Stimulated activated CD4-positive, alpha-beta T cell treated with anti-CD3 and anti-CD28 coated beads, Interleukin-12 subunit alpha, Interleukin-12 subunit beta, amount 100 ng/mL, for 48 hours (primary cell): ENCODE measurements around the gene DYRK1A.
"Not testable (repeated sequence)": the region's sequence is repeated elsewhere in the genome, so short reads cannot be mapped to it uniquely, and the experiment has no call there.

Experiments used
- DNase-seq, 3 donors: peaks; one replicate each; pipeline ENCODE4 v3.0.0-alpha.2; 2020; ENCODE audit warnings: low read depth in 2 of 3, low spot score in 1 of 3

Gene DYRK1A

GRCh38 chr21:37547615-37548200 lies 181.1 kb downstream of the DYRK1A start:
- DNase-seq = no peak

DNA sequence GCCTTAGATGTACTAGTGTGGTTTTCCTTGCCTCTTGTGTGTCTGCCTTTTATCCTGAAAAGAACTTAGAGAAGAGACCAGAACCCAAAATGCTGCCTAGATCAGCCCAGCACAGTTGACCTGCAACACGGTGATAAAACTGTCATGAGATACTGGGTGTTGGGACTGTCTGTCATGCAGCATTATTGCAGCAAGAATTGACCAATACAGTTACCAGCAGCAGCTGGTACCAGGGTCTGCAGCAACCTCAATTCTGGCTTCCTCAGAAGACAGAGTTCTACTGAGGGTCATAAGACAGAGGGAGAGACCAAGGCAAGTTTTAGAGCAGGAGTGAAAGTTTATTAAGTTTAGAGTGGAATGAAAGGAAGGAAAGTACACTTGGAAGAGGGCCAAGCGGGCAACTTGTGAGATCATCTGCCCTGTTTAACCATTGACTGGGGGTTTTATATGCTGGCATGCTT lies 182.0 kb downstream of the DYRK1A start:
- no peak for DNase-seq

DNA sequence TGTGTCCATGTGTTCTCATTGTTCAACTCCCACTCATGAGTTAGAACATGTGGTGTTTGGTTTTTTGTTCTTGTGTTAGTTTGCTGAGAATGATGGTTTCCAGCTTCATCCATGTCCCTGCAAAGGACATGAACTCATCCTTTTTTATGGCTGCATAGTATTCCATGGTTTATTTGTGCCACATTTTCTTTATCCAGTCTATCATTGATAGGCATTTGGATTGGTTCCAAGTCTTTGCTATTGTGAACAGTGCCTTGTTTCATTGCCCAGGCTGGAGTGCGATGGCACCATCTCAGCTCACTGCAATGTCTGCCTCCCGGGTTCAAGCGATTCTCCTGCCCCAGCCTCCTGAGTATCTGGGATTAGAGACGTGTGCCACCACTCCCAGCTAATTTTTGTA lies 183.2 kb downstream of the DYRK1A start:
- not testable (repeated sequence) for DNase-seq

- DNase-seq = no peak
Measured at GRCh38 chr21:37550157-37550556, 183.6 kb downstream of the DYRK1A start.

GRCh38 chr21:37550618-37551330 lies 184.2 kb downstream of the DYRK1A start:
- DNase-seq = no peak

DNA sequence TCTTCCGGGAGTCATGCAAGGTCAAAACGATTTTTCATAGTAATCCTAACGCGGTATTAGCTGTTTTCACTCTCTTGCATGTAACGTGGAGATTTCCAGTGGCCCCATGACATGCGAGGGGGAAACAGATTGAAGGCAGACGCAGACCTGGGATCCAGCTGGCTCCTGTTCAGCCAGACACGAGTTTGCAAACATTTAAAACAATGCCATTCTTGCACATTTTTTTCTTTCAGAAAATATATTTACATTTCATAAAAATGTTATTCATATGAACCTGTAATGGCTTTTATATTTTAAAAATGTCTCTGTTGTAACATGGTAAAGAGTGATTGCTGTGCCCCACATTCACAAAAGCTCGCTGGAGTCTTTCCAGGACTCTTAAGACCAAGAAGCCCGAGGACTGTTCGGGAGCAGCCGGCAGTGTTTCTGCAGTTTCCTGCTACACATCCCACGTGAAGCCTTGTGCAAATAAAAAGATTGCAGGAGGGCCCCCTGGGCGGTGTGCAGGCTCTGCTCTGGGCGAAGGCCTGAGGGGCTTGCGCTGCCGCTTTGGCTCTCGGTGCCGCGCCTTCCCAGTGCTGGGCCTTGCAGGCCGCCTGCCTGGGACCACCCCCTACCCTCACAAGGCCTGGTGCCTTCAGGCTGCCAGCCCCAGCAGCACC lies 184.9 kb downstream of the DYRK1A start:
- no peak for DNase-seq

GRCh38 chr21:37551993-37552355 lies 185.4 kb downstream of the DYRK1A start:
- no peak for DNase-seq

DNA sequence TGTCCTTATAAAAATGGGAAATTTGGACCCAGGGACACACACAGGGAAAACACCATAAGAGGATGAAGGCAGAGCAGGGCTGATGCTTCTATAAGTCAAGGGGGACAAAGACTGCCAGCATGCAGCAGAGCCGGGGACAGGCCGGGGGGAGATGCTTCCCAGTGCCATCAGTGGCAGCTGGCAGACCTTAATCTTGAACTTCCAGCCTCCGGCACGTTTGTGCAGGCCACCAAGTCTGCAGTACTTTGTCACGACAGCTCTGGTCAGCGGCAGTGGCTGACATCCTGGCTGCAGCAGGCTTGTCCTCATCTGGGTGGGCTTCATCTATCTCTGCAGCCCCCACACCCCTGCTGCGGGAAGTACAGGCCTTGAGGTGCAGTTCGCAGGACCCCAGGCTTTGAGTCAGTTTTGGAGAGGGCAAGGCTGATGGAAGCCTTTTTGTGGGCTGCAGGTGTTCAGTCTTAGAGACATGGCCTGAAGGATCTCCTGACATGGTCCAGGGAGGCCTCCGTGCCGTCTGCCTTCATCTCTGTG lies 186.0 kb downstream of the DYRK1A start:
- no peak for DNase-seq

DNA sequence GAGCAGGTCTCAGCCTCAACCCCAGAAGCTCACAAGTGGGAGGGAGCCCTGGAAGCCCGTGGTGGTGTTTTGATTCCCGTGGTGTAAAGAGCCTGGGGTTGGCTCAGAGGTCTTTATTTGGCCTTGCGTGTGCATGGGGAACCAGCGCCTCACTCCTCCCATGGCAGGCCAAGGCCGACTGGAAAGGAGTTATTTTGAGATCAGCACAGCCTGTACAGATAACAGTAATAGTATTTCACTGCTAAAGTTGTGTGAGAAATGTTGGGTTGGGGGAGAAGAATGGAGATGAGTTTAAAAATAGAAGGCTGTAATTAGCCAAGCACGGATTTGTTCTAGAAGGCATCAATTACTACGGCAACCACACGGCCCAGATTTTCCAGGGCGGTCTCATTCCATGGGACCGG lies 186.5 kb downstream of the DYRK1A start:
- DNase-seq = no peak

- no peak for DNase-seq
Measured at GRCh38 chr21:37554661-37555379, 188.2 kb downstream of the DYRK1A start.

GRCh38 chr21:37555672-37556261 lies 189.2 kb downstream of the DYRK1A start:
- DNase-seq = no peak

DNA sequence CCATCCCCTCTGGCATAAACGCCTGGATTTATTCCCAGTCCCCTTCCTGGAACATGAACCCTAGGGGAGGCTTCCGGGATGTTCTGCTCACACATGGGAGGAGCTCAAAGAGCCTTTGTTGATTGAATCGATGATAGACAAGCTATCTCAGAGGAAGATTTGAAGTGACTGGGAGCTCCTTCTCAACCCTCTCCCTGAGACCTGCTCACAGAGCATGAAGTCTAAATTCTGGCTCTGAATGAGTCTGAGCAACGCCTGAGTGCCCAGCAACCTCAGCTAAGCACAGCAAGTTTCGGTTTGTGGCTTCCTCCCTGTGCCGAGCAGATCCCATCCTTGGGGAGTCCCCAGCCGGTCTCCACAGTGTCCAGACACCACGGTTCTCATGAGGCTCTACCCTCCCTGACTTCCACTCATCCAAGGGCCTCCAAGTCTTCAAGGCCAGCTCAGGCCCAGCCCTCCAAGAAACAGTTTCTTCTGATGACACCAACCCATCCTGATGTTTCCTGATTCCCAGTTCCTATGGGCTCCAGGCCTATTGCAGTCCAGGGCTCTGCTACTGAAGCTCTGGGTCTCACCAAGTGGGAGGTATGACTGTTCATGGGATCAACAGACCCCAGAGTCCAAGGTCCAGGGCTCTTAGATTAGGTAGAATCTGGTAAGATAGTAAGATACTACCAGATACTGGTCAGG lies 190.8 kb downstream of the DYRK1A start:
- DNase-seq = no peak

GRCh38 chr21:37558676-37559211 lies 192.2 kb downstream of the DYRK1A start:
- DNase-seq = no peak

DNA sequence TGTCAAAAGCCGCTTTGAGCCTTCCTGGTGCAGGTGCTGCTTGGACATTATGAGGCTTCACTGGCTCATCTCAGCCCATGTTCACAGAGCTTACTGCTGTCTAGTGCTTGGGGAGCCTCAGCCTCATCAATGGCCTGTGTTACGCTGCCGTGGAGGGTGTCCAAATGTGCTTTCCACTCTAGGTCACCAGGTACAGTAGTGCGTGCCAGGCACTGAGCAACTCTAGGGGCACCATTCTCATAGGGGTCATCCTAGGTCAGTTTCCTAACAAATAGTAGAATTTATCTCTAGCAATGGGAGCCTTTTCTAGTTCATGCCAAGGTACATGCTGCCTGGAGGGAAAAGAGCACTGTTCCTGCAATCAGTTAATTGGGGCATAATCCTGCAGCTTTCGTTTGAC lies 193.8 kb downstream of the DYRK1A start:
- DNase-seq = no peak

DNA sequence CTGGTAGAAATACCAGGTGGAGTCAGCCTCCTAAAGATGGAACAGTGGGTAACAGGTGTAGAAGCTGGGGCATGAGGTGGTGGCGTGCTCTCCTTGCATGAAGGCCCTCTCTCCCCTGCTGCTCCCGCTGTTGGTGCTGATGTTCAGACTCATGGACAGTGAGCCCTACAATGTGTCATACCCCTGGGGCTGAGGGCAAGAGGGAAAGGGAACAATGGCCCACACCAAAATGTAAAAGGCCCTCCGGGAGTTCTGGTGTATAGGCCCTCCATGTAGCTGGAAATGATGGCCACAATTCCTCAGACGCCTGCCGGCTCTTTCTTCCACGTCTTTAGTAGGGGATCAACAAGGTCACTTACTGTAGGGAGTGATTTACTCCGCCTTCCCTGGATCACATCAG lies 194.9 kb downstream of the DYRK1A start:
- DNase-seq = no peak

DNA sequence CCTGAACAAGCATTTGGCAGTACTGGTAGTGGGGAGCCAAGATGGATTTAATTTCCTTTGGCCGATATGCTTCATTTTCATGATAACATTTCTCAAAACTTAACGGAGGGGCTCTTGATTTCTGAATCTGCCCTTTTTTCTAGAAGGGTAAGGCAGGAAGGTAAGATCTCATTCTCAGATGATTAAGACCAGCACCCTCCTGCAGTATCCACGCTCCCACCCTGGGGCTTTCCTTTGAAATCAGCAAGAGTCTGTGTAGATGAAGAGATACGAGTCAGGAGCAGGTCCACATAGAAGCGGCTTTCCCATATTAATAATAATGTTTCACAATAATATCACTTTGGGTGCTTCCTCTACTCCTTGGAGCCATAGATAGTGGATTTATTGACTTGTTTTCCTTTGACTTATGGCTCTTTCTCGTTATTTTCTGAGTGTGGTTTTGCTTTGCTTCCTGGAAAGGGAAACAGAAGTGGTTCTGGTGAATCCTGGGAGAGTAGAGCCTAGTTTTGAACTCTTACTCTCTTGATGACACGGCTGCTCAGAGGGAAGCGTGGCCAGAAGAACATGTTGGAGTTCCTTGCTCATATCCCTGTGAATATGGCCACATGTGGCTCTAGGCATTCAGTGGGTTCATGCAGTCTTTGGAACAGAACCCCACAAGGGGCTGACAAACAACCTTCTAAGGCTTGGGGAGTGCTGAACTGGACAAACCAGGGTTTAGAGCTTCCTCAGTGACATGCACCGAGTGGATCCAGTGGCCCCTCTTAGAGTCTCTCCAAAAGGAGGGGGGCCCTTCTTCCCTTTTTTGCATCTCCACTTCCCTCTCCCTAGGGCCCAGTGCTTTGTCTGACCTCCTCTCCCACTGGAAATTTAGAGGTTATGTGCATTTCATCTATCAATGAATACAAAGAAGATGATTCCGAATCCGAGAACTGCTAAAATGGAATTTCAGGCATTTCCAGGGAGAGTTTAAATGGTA lies 195.7 kb downstream of the DYRK1A start:
- no peak for DNase-seq

DNA sequence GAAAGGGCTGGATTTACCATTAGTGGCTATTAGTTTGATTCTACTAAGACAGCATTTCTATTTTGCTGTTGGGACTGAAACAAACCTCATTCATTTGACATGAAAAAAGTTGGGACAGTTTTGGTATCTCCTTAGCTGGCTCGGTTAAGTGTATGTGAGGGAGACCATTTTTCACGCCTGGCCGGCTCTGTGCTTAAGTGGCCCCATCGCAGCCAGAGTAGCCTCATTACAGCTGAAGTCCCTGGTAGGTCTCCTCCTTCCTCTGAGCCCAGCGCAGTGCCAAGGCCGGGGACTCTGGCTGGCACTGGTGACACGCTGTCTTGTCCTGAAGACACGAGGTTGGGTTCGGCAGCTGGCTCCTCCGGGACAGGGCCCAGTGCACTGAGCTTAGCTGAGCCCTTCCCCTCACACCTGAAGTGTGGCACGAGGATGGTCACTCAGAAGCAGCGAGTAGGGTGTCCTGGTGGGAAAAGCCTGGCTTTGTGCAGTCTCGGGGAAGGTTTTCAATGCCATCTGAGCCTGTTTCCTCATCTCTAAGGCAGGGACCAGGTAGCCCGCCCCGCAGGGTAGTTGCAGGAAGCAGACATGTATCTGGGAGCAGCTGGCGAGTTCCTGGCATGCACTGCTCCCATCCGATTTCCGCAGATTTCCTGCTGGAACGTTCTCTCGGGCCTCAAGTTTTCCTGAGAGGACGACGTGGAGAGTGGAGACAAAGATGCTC lies 196.5 kb downstream of the DYRK1A start:
- no peak for DNase-seq

DNA sequence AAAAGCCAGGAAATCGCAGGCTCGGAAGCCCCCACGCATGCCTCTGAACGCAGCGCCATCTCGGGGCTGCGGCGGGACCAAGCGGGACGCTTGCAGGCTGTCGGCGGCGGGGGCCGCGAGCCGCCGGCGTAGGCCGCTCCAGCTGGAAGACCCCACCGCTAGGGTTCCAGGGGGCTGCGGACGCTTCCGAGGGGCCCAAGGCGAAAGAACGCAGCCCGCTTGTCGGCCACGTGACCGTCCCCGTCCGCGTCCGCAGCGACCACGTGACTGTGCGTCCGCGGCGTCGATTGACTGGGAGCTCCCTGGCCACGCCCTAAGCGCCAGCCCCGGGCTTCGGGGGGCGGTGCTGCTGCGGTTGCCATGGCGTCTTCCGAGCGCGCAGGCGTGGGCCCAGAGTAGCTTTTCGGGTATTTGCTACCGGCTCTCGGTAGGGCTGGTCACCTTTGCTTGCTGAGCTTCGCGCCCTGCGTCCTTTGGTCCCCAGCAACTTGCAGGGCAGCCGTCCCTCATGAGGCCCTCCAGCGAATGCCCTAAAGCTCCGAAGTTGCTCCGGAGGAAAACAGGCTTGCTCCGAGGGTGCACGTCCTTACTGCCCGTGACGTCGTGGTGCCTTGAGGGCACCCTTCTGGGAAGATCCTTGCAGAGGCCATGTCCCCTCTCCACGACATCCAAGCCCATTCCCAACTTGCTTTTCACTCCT lies 197.2 kb downstream of the DYRK1A start:
- DNase-seq = peak; percentile 75 to 90 (median 83)
